ENCODE measurements around the gene RANBP3. TPM values are rescaled to one million over a fixed set of nuclear protein-coding genes. Genes with fewer than 3 reads are reported as not detected.
A peak's percentile ranks its signal among the peaks of the same experiment; 100 is the strongest.

RANBP3 gene
- total RNA-seq, 3 donors from 2014 or later: 54.4 to 66.2 (median 64.9) TPM

DNA sequence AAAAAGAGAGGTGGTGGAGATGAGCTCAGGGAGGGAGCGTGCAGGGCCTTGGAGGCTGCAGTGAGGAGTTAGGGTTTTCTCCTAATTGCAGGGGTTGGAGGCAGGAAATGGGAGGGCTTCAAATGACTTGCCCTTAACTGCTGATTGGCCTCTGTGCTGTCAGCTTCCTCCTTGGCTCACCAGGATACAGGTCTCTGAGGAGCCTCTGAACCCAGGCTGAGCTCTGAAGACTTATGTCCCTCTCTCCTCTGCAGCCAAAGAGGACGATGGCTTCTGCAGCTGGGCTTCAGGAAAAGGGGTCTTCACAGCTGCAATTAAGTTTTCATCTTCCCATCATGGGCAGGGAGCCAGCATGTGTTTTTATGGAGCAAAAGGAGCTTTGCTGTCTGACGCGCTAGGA, 6.7 kb upstream of the RANBP3 start:
- Histone ChIP-seq H3K4me3 (no peak overlapping the region), H3K27ac (no peak overlapping the region), H3K36me3 (no peaks in the 10 kb centered on the region), H3K9me3 (no peaks in the 10 kb centered on the region), H3K4me1 (peaks cover 0 to 3% of the 10 kb centered on the region in 2 donors), H3K27me3 (no peaks in the 10 kb centered on the region)
- TF ChIP-seq POLR2A (IDR thresholded peaks at IDR 0.05) (no peak), CTCF (IDR thresholded peaks at IDR 0.05) (no peak), POLR2AphosphoS5 (IDR thresholded peaks at IDR 0.05) (no peak)
- no peak for DNase-seq (ENCODE audit: low spot score in 2 of 2)
- intact Hi-C loops (cut with DNase I; ENCODE audit: low total_unique reads): no loop called here

DNA sequence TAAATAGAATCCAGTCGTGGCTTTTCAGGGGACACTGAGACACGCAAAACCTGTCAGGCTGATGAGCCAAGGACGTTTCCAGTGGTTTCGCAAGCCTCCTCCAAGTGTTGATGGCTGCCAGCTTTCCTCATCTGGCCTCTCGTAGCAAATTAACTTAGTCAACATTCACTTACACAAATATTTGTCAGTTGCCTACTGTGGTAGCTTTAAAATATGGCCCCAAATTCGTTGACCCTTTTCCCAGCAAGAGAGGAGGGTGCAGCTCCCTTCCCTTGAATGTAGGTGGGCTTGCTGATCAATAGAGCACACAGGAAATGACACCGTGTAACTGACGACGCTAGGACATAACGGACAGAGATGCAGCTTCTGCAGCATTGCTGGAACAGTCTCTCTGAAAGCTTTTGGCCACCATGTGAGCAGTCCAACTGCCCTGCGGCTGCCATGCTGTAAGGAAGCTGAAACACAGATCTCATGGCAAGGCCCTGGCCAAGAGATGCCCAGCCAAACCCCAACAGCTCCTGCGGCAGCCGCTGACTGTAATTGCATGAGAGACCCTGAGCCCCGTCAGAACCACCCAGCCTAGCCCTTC, 5.5 kb upstream of the RANBP3 start:
- no peak overlapping the region for H3K4me3 ChIP-seq
- H3K27ac ChIP-seq: no peak overlapping the region
- intact Hi-C loops (cut with DNase I; ENCODE audit: low total_unique reads): no loop called here
- H3K36me3 ChIP-seq: no peaks in the 10 kb centered on the region
- no peak for DNase-seq (ENCODE audit: low spot score in 2 of 2)
- H3K27me3 ChIP-seq: no peaks in the 10 kb centered on the region
- H3K9me3 ChIP-seq: no peaks in the 10 kb centered on the region
- no peak for TF ChIP-seq POLR2AphosphoS5 (IDR thresholded peaks at IDR 0.05)
- TF ChIP-seq POLR2A (IDR thresholded peaks at IDR 0.05): no peak
- TF ChIP-seq CTCF (IDR thresholded peaks at IDR 0.05): no peak
- peaks cover 6 to 9% of the 10 kb centered on the region in 2 donors for H3K4me1 ChIP-seq

DNA sequence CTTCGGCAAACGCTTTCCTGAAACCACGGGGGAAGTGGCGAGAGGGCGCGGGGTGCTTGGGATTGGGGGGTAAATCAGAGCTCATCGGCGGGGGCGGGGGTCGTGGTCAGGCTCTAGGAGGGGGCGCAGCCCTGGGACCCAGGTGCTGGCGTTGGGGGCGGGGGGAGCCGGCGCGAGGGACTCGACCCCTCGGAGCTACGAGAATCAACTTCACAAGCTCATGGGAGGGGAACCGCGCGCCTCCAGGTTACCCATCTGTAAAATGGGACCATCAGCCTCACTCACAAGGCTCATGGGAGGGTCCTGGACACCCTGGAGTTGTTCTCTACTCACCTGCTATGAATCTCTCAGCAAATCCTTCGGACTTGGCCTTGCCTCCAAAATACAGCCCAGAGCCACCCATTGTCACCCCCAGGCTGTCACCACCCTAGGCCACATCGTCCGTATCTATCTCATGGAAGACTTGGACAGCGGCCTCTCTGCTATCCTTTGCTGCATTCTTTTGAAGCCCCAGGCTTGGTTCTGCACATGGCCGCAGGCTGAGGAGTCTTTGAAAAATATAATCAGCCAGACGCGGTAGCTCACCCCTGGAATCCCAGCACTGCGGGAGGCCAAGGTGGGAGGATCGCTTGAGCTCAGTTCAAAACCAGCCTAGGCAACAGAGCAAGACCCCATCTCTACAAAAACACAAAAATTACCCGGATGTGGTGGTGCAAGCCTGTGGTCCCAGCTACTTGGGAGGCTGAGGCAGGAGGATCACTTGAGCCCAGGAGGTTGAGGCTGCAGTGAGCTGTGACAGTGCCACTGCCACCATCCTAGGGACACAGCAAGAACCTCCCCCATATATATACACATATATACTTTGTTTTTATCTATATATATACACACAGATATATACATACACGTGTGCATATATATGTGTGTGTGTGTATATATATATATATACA, 939 bp upstream of the RANBP3 start:
- H3K9me3 ChIP-seq: no peaks in the 10 kb centered on the region
- TF ChIP-seq CTCF (IDR thresholded peaks at IDR 0.05): no peak
- no peak for TF ChIP-seq POLR2AphosphoS5 (IDR thresholded peaks at IDR 0.05)
- no peak for TF ChIP-seq POLR2A (IDR thresholded peaks at IDR 0.05)
- H3K27ac ChIP-seq: peak overlapping the region; percentile 92 to 97
- peaks cover 9 to 26% of the 10 kb centered on the region in 2 donors for H3K4me1 ChIP-seq
- no peaks in the 10 kb centered on the region for H3K36me3 ChIP-seq
- DNase-seq (ENCODE audit: low spot score in 2 of 2): no peak
- intact Hi-C loops (cut with DNase I; ENCODE audit: low total_unique reads): no loop called here
- H3K27me3 ChIP-seq: no peaks in the 10 kb centered on the region
- H3K4me3 ChIP-seq: peak overlapping the region; percentile 85 to 100 (median 88)

GRCh38 chr19:5977222-5977784, 637 bp downstream of the RANBP3 start:
- H3K4me1 ChIP-seq: peaks cover 9 to 26% of the 10 kb centered on the region in 2 donors
- TF ChIP-seq POLR2A (IDR thresholded peaks at IDR 0.05) (no peak), POLR2AphosphoS5 (IDR thresholded peaks at IDR 0.05) (no peak), CTCF (IDR thresholded peaks at IDR 0.05) (no peak)
- H3K27me3 ChIP-seq: no peaks in the 10 kb centered on the region
- H3K36me3 ChIP-seq: no peaks in the 10 kb centered on the region
- H3K27ac ChIP-seq: peak overlapping the region; percentile 92 to 97
- intact Hi-C loops (cut with DNase I; ENCODE audit: low total_unique reads): no loop called here
- H3K9me3 ChIP-seq: no peaks in the 10 kb centered on the region
- peak overlapping the region; percentile 85 to 100 (median 88) for H3K4me3 ChIP-seq
- DNase-seq (ENCODE audit: low spot score in 2 of 2): no peak
